H1 (cell line): Measurements from ENCODE around the gene ARHGAP26. TPM values are rescaled to one million over a fixed set of nuclear protein-coding genes. Genes with fewer than 3 reads are reported as not detected.

ENCODE experiments used
- CTCF ChIA-PET: fragments of 300-600 bp; sonication (Branson Sonifier 250); formaldehyde crosslinking; loops from one replicate; lab custom pipeline; 2021; ENCODE audit not compliant: partially characterized antibody; lab: Charles Lee
- POLR2A ChIA-PET: fragments of 300-600 bp; sonication (Branson Sonifier 250); formaldehyde crosslinking; loops from one replicate; lab custom pipeline; 2021; ENCODE audit warnings: inconsistent platforms; ENCODE audit not compliant: partially characterized antibody; lab: Charles Lee
- DNase-seq, 2 experiments: peaks; one replicate each; pipeline versions ENCODE4 v3.0.0 to v3.0.0-alpha.2; 2010 to 2022; ENCODE audit warnings: low spot score in 2 of 2, low read depth in 1 of 2, mixed read lengths in 1 of 2
- FAIRE-seq: peaks from 2 replicates; lab custom pipeline; 2011; peaks lifted over from hg19 to GRCh38; lab: Jason Lieb, UNC
- H2AFZ ChIP-seq: 2 replicates; pipeline ENCODE4 v1.8.1; 2012; ENCODE audit warnings: low read length, inconsistent platforms
- H2AK5ac ChIP-seq: 2 replicates; pipeline ENCODE4 v1.6.1; 2013; ENCODE audit warnings: low read depth, low read length
- H2BK120ac ChIP-seq: replicated peaks from 2 replicates; pipeline ENCODE3; 2013; ENCODE audit warnings: low read depth, low read length, inconsistent platforms
- H2BK12ac ChIP-seq: 2 replicates; pipeline ENCODE4 v1.6.1; 2013; ENCODE audit warnings: low read depth, low read length
- H2BK15ac ChIP-seq: 2 replicates; pipeline ENCODE4 v1.6.1; 2013; ENCODE audit warnings: low read length
- H2BK20ac ChIP-seq: 2 replicates; pipeline ENCODE4 v1.6.1; 2013; ENCODE audit warnings: low read length
- H2BK5ac ChIP-seq: 2 replicates; pipeline ENCODE4 v1.6.1; 2013; ENCODE audit warnings: low read depth, low read length
- H3K14ac ChIP-seq: 2 replicates; pipeline ENCODE4 v1.6.1; 2013; ENCODE audit warnings: inconsistent platforms; ENCODE audit not compliant: insufficient read length
- H3K18ac ChIP-seq: 2 replicates; pipeline ENCODE4 v1.6.1; 2013; ENCODE audit warnings: low read length; ENCODE audit errors: extremely low read depth
- H3K23ac ChIP-seq: 2 replicates; pipeline ENCODE4 v1.6.1; 2013; ENCODE audit warnings: inconsistent platforms; ENCODE audit not compliant: insufficient read length
- H3K23me2 ChIP-seq: 2 replicates; pipeline ENCODE4 v1.6.1; 2013; ENCODE audit warnings: low read depth, low read length
- H3K27ac ChIP-seq: 2 replicates; pipeline ENCODE4 v1.6.1; 2011; ENCODE audit warnings: low read depth, low read length, inconsistent platforms
- H3K27me3 ChIP-seq, 4 experiments: replicated peaks in 1 of 4; 1 replicate in 1 of 4; 2 replicates in 3 of 4; pipeline versions ENCODE4 v1.6.1 to v1.8.1; 2011 to 2013; ENCODE audit warnings: low read length in 3 of 4, mild to moderate bottlenecking in 3 of 4, inconsistent platforms in 2 of 4, mixed read lengths in 2 of 4, moderate library complexity in 1 of 4; ENCODE audit not compliant: control insufficient read depth in 3 of 4, insufficient read depth in 3 of 4; ENCODE audit errors: extremely low read depth in 1 of 4
- H3K36me3 ChIP-seq, 4 experiments: 2 replicates each; pipeline versions ENCODE4 v1.6.1 to v1.8.1; 2011 to 2013; ENCODE audit warnings: mild to moderate bottlenecking in 4 of 4, low read length in 3 of 4, moderate library complexity in 2 of 4, control low read depth in 1 of 4, inconsistent platforms in 1 of 4; ENCODE audit not compliant: insufficient read depth in 4 of 4, control insufficient read depth in 2 of 4
- H3K4ac ChIP-seq: replicated peaks from 2 replicates; pipeline ENCODE3; 2013; ENCODE audit warnings: low read length, low read depth, mixed read lengths, inconsistent platforms; ENCODE audit not compliant: insufficient read length
- H3K4me1 ChIP-seq, 4 experiments: replicated peaks in 1 of 4; 1 replicate in 1 of 4; 2 replicates in 3 of 4; pipeline versions ENCODE4 v1.6.1 to v1.8.1; 2011 to 2013; ENCODE audit warnings: low read length in 3 of 4, inconsistent platforms in 2 of 4, mixed read lengths in 1 of 4; ENCODE audit not compliant: insufficient read depth in 4 of 4, control insufficient read depth in 3 of 4
- H3K4me2 ChIP-seq, 2 experiments: 2 replicates each; pipeline versions ENCODE4 v1.6.1 to v1.8.1; 2011 to 2013; ENCODE audit warnings: low read depth in 2 of 2, low read length in 2 of 2, control low read depth in 1 of 2, inconsistent platforms in 1 of 2, mild to moderate bottlenecking in 1 of 2; ENCODE audit not compliant: insufficient read depth in 1 of 2
- H3K4me3 ChIP-seq, 4 experiments: fragments of 200-600, 300-600 bp in 1 of 4; sonication (generic), shearing (Covaris generic), sonication (Bioruptor Twin) in 1 of 4; 2 replicates each; pipeline versions ENCODE4 v1.5.1 to v1.8.1; 2011 to 2016; ENCODE audit warnings: low read length in 4 of 4, low read depth in 3 of 4, control low read depth in 2 of 4, inconsistent platforms in 2 of 4, mild to moderate bottlenecking in 2 of 4, mixed read lengths in 1 of 4, moderate library complexity in 1 of 4; ENCODE audit not compliant: insufficient read depth in 2 of 4; ENCODE audit errors: extremely low read depth in 1 of 4
- H3K56ac ChIP-seq: replicated peaks from 2 replicates; pipeline ENCODE3; 2013; ENCODE audit warnings: low read depth, mild to moderate bottlenecking, mixed read lengths, low read length, inconsistent platforms; ENCODE audit not compliant: insufficient read length
- H3K79me1 ChIP-seq: 2 replicates; pipeline ENCODE4 v1.6.1; 2013; ENCODE audit warnings: low read depth, low read length, control low read depth
- H3K79me2 ChIP-seq, 2 experiments: 2 replicates each; pipeline versions ENCODE4 v1.6.1 to v1.8.1; 2012 to 2013; ENCODE audit warnings: low read length in 2 of 2, mild to moderate bottlenecking in 2 of 2, inconsistent platforms in 1 of 2; ENCODE audit not compliant: insufficient read depth in 2 of 2, control insufficient read depth in 1 of 2
- H3K9ac ChIP-seq, 4 experiments: replicated peaks in 1 of 4; 1 replicate in 1 of 4; 2 replicates in 3 of 4; pipeline versions ENCODE4 v1.6.1 to v1.8.1; 2011 to 2013; ENCODE audit warnings: low read depth in 3 of 4, low read length in 3 of 4, control low read depth in 2 of 4, mild to moderate bottlenecking in 2 of 4, moderate library complexity in 2 of 4, inconsistent platforms in 1 of 4; ENCODE audit errors: extremely low read depth in 1 of 4
- H3K9me3 ChIP-seq, 2 experiments: 2 replicates each; pipeline versions ENCODE4 v1.6.1 to v1.8.1; 2012 to 2013; ENCODE audit warnings: mild to moderate bottlenecking in 2 of 2, moderate library complexity in 2 of 2, control low read depth in 1 of 2, inconsistent platforms in 1 of 2, low read depth in 1 of 2, low read length in 1 of 2, mixed read lengths in 1 of 2; ENCODE audit not compliant: insufficient read depth in 2 of 2
- H4K20me1 ChIP-seq, 2 experiments: replicated peaks in 1 of 2; 2 replicates each; pipeline versions ENCODE3 to v1.8.1; 2011 to 2013; ENCODE audit warnings: inconsistent platforms in 2 of 2, low read length in 2 of 2, mild to moderate bottlenecking in 1 of 2; ENCODE audit not compliant: insufficient read depth in 2 of 2, control insufficient read depth in 1 of 2
- H4K5ac ChIP-seq: 2 replicates; pipeline ENCODE4 v1.6.1; 2013; ENCODE audit warnings: low read length, low read depth, mixed read lengths, inconsistent platforms; ENCODE audit not compliant: insufficient read length
- H4K8ac ChIP-seq: 2 replicates; pipeline ENCODE4 v1.8.0; 2013; ENCODE audit warnings: mild to moderate bottlenecking, moderate library complexity, low read length, inconsistent platforms; ENCODE audit not compliant: insufficient read depth; ENCODE audit errors: extremely low read depth
- H4K91ac ChIP-seq: replicated peaks from 2 replicates; pipeline ENCODE3; 2013; ENCODE audit warnings: low read length, mixed read lengths, inconsistent platforms; ENCODE audit not compliant: insufficient read length
- BACH1 ChIP-seq: IDR thresholded peaks from 2 replicates; pipeline ENCODE4 v1.6.1; 2012; ENCODE audit warnings: low read length, improper control_type of control experiment
- BCL11A ChIP-seq, 2 experiments: IDR thresholded peaks; one replicate each; pipeline ENCODE4 v1.6.1; 2011; ENCODE audit warnings: low read depth in 2 of 2, low read length in 2 of 2, mild to moderate bottlenecking in 2 of 2
- CBX8 ChIP-seq: fragments of 300-800, 300-1000 bp; sonication (generic); IDR thresholded peaks from 2 replicates; pipeline ENCODE4 v1.7.1; 2016; ENCODE audit warnings: low read depth, low read length, borderline replicate concordance
- CEBPB ChIP-seq: IDR thresholded peaks from 2 replicates; pipeline ENCODE4 v1.6.1; 2012; ENCODE audit warnings: low read depth, low read length
- CHD1 ChIP-seq: IDR thresholded peaks from 2 replicates; pipeline ENCODE4 v1.6.1; 2012; ENCODE audit warnings: low read depth, low read length, improper control_type of control experiment
- EP300 ChIP-seq, 2 experiments: IDR thresholded peaks; 1 replicate in 1 of 2; 2 replicates in 1 of 2; pipeline ENCODE4 v1.6.1; 2011 to 2012; ENCODE audit warnings: low read depth in 2 of 2, low read length in 2 of 2, mild to moderate bottlenecking in 2 of 2, borderline replicate concordance in 1 of 2, inconsistent platforms in 1 of 2, moderate library complexity in 1 of 2
- KDM4A ChIP-seq: IDR thresholded peaks from one replicate; pipeline ENCODE4 v1.7.1; 2012; ENCODE audit warnings: low read depth, mild to moderate bottlenecking, moderate library complexity, low read length, inconsistent platforms; ENCODE audit not compliant: severe bottlenecking
- RBBP5 ChIP-seq: IDR thresholded peaks from 2 replicates; pipeline ENCODE4 v1.7.1; 2012; ENCODE audit warnings: low read depth, mild to moderate bottlenecking, inconsistent platforms, low read length, moderate library complexity, borderline replicate concordance
- RXRA ChIP-seq: IDR thresholded peaks from 2 replicates; pipeline ENCODE4 v1.6.1; 2011; ENCODE audit warnings: low read depth, mild to moderate bottlenecking, low read length, moderate library complexity; ENCODE audit not compliant: insufficient read depth
- SP2 ChIP-seq: IDR thresholded peaks from 2 replicates; pipeline ENCODE4 v1.6.1; 2012; ENCODE audit warnings: mild to moderate bottlenecking, low read length, inconsistent platforms
- SUZ12 ChIP-seq: fragments of 200-600 bp; sonication (generic); IDR thresholded peaks from 2 replicates; pipeline ENCODE4 v1.6.1; 2012; ENCODE audit warnings: mild to moderate bottlenecking, inconsistent platforms, low read length, moderate library complexity, mixed read lengths
- USF2 ChIP-seq: IDR thresholded peaks from 2 replicates; pipeline ENCODE4 v1.6.1; 2011; ENCODE audit warnings: low read length, improper control_type of control experiment
- WGBS, 2 experiments: shearing (Covaris generic) in 1 of 2; methylation state at CpG; one replicate each; pipeline versions ENCODE4 v1.1.6 to v1.1.7; 2013 to 2015; ENCODE audit warnings: low lambda C conversion rate in 2 of 2, mixed read lengths in 2 of 2, inconsistent platforms in 1 of 2, low coverage in 1 of 2, missing lambda C conversion rate in 1 of 2; ENCODE audit not compliant: insufficient replicate concordance in 2 of 2, insufficient coverage in 1 of 2, insufficient read length in 1 of 2; ENCODE audit errors: extremely low coverage in 1 of 2, missing lambda C conversion rate in 1 of 2; 5-methylcytosine and 5-hydroxymethylcytosine counted together
- polyA plus RNA-seq, 7 experiments: library from polyadenylated mRNA; depleted of rRNA in 3 of 7; stranded (reverse) in 5 of 7; unstranded in 2 of 7; fragments of >200 nt in 5 of 7; fragments of 200-250 nt in 2 of 7; gene quantifications; 1 replicate in 5 of 7; 2 replicates in 1 of 7; 4 replicates in 1 of 7; pipeline versions ENCODE4 v1.2.1 to v1.2.3, GENCODE V29; 2011 to 2013; ENCODE audit warnings: missing spikeins in 2 of 7, mixed read lengths in 2 of 7
- total RNA-seq: library from RNA; stranded (reverse); fragmentation: NEBNext Ultra II Directional; extraction: Animal tissue kit (Norgen Biotek cat#: 25700); gene quantifications from 2 replicates; pipeline ENCODE4 v1.2.1, GENCODE V29; 2021

ARHGAP26 gene
- total and polyA plus RNA-seq, 2 of the 8 experiments (the other 6 are each of a cell fraction or from before 2014, with no cell fraction given) = 7.1 to 24.8 TPM

GRCh38 chr5:143044265-143044664, 274.1 kb downstream of the ARHGAP26 start:
- no peak overlapping the region for H3K14ac ChIP-seq
- no peak overlapping the region for H2AK5ac ChIP-seq
- H2BK15ac ChIP-seq = no peak overlapping the region
- WGBS, 2 experiments = 92% methylated on average over 4 of the region's 4 CpGs; no CpG with 5 or more reads in 1 of the 2 experiments
- ChIA-PET POLR2A (no interaction called here), CTCF (interaction anchor here (0.6 to 0.9 kb wide), 2 partner anchors 12 to 158 kb away, joined by 3 to 4 read pairs; no protein-coding TSS in a partner anchor)
- H3K36me3 ChIP-seq = peaks cover 0 to 10% (median 0%) of the 10 kb centered on the region in 4 experiments; a peak in 2 of 8 replicates
- H4K20me1 ChIP-seq = no peaks in the 10 kb centered on the region
- H2BK12ac ChIP-seq = no peak overlapping the region
- H3K79me1 ChIP-seq = no peaks in the 10 kb centered on the region
- H3K23ac ChIP-seq = no peak overlapping the region
- TF ChIP-seq EP300 (IDR thresholded peaks at IDR 0.05; ENCODE audit: borderline replicate concordance in 1 of 2, low read depth in 2 of 2, low read length in 2 of 2) = no peak
- TF ChIP-seq CHD1 = no peak
- no peak for TF ChIP-seq SP2
- no peak for TF ChIP-seq BACH1
- no peak for TF ChIP-seq USF2
- no peak for TF ChIP-seq CEBPB
- no peak for TF ChIP-seq RBBP5
- no peak for TF ChIP-seq BCL11A (IDR thresholded peaks at IDR 0.05; ENCODE audit: low read depth in 2 of 2, low read length in 2 of 2)
- TF ChIP-seq KDM4A = no peak
- no peak for TF ChIP-seq CBX8
- TF ChIP-seq RXRA = no peak
- no peak for TF ChIP-seq SUZ12
- DNase-seq (no peak), FAIRE-seq (no peak)
- no peak overlapping the region for H3K18ac ChIP-seq
- H4K5ac ChIP-seq = no peak overlapping the region
- H2AFZ ChIP-seq = no peak overlapping the region
- no peaks in the 10 kb centered on the region for H3K9me3 ChIP-seq
- no peak overlapping the region for H3K27ac ChIP-seq
- no peak overlapping the region for H3K4me2 ChIP-seq
- H3K23me2 ChIP-seq = no peaks in the 10 kb centered on the region
- H4K8ac ChIP-seq = no peak overlapping the region
- no peak overlapping the region for H3K9ac ChIP-seq
- no peaks in the 10 kb centered on the region for H3K79me2 ChIP-seq
- no peak overlapping the region for H3K4ac ChIP-seq
- H2BK20ac ChIP-seq = no peak overlapping the region
- H3K27me3 ChIP-seq = no peaks in the 10 kb centered on the region
- H4K91ac ChIP-seq = no peak overlapping the region
- H3K4me3 ChIP-seq = no peak overlapping the region
- H2BK5ac ChIP-seq = no peak overlapping the region
- no peak overlapping the region for H2BK120ac ChIP-seq
- no peak overlapping the region for H3K56ac ChIP-seq
- H3K4me1 ChIP-seq = peaks cover 0 to 3% (median 0%) of the 10 kb centered on the region in 4 experiments; a peak in 1 of 7 replicates
